PC-3 (cell line): ENCODE data around the gene CTTNBP2. TPM values are rescaled to one million over a fixed set of nuclear protein-coding genes. Genes with fewer than 3 reads are reported as not detected.

ENCODE experiments used
- ATAC-seq: fragments of 200-7000 bp; cut with Tn5 transposase; 2 replicates; pipeline ENCODE4 v1.9.1; 2020; ENCODE audit warnings: mild to moderate bottlenecking, moderate library complexity
- BruUV-seq: library from RNA; stranded (reverse); fragments of 400-500 nt; replicated peaks from 2 replicates; lab custom pipeline; 2021; lab: Mats Ljungman, UMichigan
- CTCF ChIA-PET: fragments of 300-600 bp; sonication (Branson Sonifier 250); formaldehyde crosslinking; loops from one replicate; lab custom pipeline; 2022; ENCODE audit warnings: antibody characterized with exemption; lab: Charles Lee
- POLR2A ChIA-PET: fragments of 300-600 bp; sonication (Branson Sonifier 250); formaldehyde crosslinking; loops from one replicate; lab custom pipeline; 2022; ENCODE audit warnings: antibody characterized with exemption; ENCODE audit not compliant: unreplicated experiment; lab: Charles Lee
- DNase-seq: peaks from one replicate; pipeline ENCODE4 v3.0.0-alpha.2; 2015
- H2AFZ ChIP-seq: fragments of 300-600 bp; sonication (generic); 2 replicates; pipeline ENCODE4 v1.6.0; 2016; ENCODE audit warnings: antibody characterized with exemption, low read length
- H3F3A ChIP-seq: fragments of 300-600 bp; sonication (generic); one replicate; pipeline ENCODE4 v1.6.0; 2017; ENCODE audit warnings: antibody characterized with exemption, low read length, control low read depth, mild to moderate bottlenecking; ENCODE audit not compliant: unreplicated experiment
- H3K27ac ChIP-seq: fragments of 300-600 bp; sonication (generic); 2 replicates; pipeline ENCODE4 v1.5.1; 2016; ENCODE audit warnings: mild to moderate bottlenecking, low read length
- H3K27me3 ChIP-seq: fragments of 300-600 bp; sonication (generic); 2 replicates; pipeline ENCODE4 v1.6.1; 2016; ENCODE audit warnings: low read length, mixed read lengths
- H3K36me3 ChIP-seq: fragments of 300-600 bp; sonication (generic); 2 replicates; pipeline ENCODE4 v1.6.1; 2016; ENCODE audit warnings: low read depth, mixed run types, low read length, mixed read lengths
- H3K4me1 ChIP-seq: fragments of 300-600 bp; sonication (generic); 2 replicates; pipeline ENCODE4 v1.5.1; 2016; ENCODE audit warnings: low read length; ENCODE audit not compliant: insufficient read depth
- H3K4me2 ChIP-seq: fragments of 300-600 bp; sonication (generic); 2 replicates; pipeline ENCODE4 v1.6.0; 2016; ENCODE audit warnings: low read length
- H3K4me3 ChIP-seq: fragments of 300-600 bp; sonication (generic); 2 replicates; pipeline ENCODE4 v1.5.1; 2016; ENCODE audit warnings: mild to moderate bottlenecking, low read length, mixed read lengths
- H3K79me2 ChIP-seq: fragments of 300-600 bp; sonication (generic); 2 replicates; pipeline ENCODE4 v1.6.1; 2017; ENCODE audit warnings: low read length, mixed read lengths
- H3K9ac ChIP-seq: fragments of 300-600 bp; sonication (generic); 2 replicates; pipeline ENCODE4 v1.6.0; 2016; ENCODE audit warnings: mild to moderate bottlenecking, low read length
- H3K9me2 ChIP-seq: fragments of 300-600 bp; sonication (generic); replicated peaks from 2 replicates; pipeline ENCODE4 v1.6.1; 2016; ENCODE audit warnings: mixed run types, low read length, mixed read lengths
- H3K9me3 ChIP-seq: fragments of 300-600 bp; sonication (generic); 2 replicates; pipeline ENCODE4 v1.6.1; 2016; ENCODE audit warnings: low read length, mixed read lengths
- H4K20me1 ChIP-seq: fragments of 300-600 bp; sonication (generic); 2 replicates; pipeline ENCODE4 v1.6.1; 2016; ENCODE audit warnings: low read length, mixed read lengths
- EZH2 ChIP-seq: fragments of 300-600 bp; sonication (generic); IDR thresholded peaks from one replicate; pipeline ENCODE4 v1.6.1; 2017; ENCODE audit warnings: antibody characterized with exemption, mild to moderate bottlenecking, low read length; ENCODE audit not compliant: unreplicated experiment
- EZH2phosphoT487 ChIP-seq: fragments of 300-600 bp; sonication (generic); IDR thresholded peaks from 2 replicates; pipeline ENCODE4 v1.6.1; 2018; ENCODE audit warnings: mild to moderate bottlenecking, antibody characterized with exemption, low read length, borderline replicate concordance
- intact Hi-C: fragments of 100-400 bp; cut with micrococcal nuclease; formaldehyde crosslinking; loops from 2 replicates; pipeline ENCODE4 v1.9.0; 2023
- total RNA-seq: library from RNA; depleted of rRNA; stranded (reverse); fragments of >200 nt; gene quantifications from 2 replicates; pipeline ENCODE4 v1.2.3, GENCODE V29; 2014
- TF ChIP-seq, protein P1 (sequence below): fragments of 300-600 bp; sonication (generic); conservative IDR thresholded peaks from 2 replicates; pipeline ENCODE4 v1.5.1; 2017; ENCODE audit warnings: antibody characterized with exemption, low read depth, mild to moderate bottlenecking, low read length

CTTNBP2 gene
- total RNA-seq, 1 experiment from 2014 or later, result 1.1 TPM

DNA sequence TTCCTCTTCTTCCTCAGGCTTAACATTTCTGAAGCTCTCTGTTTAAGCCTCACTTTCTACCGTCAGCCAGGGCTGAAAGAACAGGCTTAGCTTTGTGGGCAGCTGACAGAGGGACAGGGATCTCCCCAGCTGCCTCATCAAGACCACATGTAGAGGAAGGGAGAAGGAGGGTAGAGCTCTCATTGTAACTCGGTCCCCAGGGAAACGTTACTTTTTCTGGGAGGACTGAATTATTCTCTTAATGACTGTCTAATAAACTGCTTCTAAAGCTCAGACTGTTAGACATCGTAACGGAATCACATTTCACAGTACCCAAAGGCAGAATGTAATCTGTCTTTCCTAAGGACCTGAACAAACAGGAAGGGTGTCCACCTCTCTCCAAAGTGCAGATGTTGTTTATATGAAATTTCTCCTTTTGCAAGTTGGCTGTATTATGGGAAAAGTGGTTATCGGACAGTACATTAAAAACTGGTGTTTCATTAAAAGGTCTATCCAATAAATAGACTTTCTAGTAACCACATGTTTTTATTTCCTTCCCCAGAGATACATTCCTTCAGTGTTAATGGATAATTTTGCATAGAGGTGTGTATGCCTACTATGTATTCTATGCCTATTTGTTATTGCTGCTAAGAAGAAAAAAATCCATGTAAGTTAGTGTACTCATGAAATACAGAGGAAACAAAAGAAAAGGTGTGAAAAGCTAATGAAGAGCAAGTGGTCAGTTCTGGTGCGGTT is 144.2 kb downstream of the CTTNBP2 start:
- ChIA-PET POLR2A (no interaction called here), CTCF (interaction anchor here (0.5 kb wide), 1 partner anchor 465 kb away, joined by 5 read pairs; no protein-coding TSS in a partner anchor)
- no peak overlapping the region for H3K4me2 ChIP-seq
- H3K9me3 ChIP-seq, result no peaks in the 10 kb centered on the region
- TF ChIP-seq EZH2 (no peak), EZH2phosphoT487 (no peak)
- TF ChIP-seq, protein P1, sequence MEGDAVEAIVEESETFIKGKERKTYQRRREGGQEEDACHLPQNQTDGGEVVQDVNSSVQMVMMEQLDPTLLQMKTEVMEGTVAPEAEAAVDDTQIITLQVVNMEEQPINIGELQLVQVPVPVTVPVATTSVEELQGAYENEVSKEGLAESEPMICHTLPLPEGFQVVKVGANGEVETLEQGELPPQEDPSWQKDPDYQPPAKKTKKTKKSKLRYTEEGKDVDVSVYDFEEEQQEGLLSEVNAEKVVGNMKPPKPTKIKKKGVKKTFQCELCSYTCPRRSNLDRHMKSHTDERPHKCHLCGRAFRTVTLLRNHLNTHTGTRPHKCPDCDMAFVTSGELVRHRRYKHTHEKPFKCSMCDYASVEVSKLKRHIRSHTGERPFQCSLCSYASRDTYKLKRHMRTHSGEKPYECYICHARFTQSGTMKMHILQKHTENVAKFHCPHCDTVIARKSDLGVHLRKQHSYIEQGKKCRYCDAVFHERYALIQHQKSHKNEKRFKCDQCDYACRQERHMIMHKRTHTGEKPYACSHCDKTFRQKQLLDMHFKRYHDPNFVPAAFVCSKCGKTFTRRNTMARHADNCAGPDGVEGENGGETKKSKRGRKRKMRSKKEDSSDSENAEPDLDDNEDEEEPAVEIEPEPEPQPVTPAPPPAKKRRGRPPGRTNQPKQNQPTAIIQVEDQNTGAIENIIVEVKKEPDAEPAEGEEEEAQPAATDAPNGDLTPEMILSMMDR, result no peak
- intact Hi-C loops, result no loop called here
- no peaks in the 10 kb centered on the region for H3F3A ChIP-seq
- H3K27ac ChIP-seq, result no peak overlapping the region
- H3K27me3 ChIP-seq, result peaks cover 22% of the 10 kb centered on the region
- H2AFZ ChIP-seq, result no peak overlapping the region
- no peak for DNase-seq
- H3K9ac ChIP-seq, result no peak overlapping the region
- no TSS peak for BruUV-seq
- no peaks in the 10 kb centered on the region for H4K20me1 ChIP-seq
- ATAC-seq, result no peak
- H3K9me2 ChIP-seq, result no peaks in the 10 kb centered on the region
- no peaks in the 10 kb centered on the region for H3K79me2 ChIP-seq
- H3K4me3 ChIP-seq, result no peak overlapping the region
- no peaks in the 10 kb centered on the region for H3K4me1 ChIP-seq
- no peaks in the 10 kb centered on the region for H3K36me3 ChIP-seq

DNA sequence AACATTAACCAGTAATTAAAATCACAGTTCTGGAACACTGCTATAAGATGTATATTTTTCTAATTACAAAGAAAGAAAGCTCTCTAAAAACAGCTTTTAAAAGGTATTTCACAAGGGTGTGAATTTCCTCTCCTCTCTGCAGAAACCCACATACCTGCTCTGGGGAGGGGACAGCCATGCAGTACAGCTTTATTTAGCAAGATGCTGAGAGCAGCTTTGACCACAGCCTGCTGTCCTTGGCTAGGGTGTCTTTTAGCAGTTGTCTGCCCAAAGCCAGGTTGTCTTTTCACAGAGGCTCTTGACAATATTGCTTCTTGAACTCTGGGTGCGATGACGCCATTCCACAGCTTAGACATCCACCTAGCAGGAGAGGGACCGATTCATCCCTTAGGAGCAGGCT is 148.3 kb downstream of the CTTNBP2 start:
- Histone ChIP-seq H3K27ac (no peak overlapping the region), H3F3A (no peaks in the 10 kb centered on the region), H3K36me3 (no peaks in the 10 kb centered on the region), H3K4me3 (no peak overlapping the region), H3K27me3 (peaks cover 8% of the 10 kb centered on the region; the same call in 1 of the 2 replicates), H3K79me2 (no peaks in the 10 kb centered on the region), H3K4me1 (no peaks in the 10 kb centered on the region), H3K9me3 (no peaks in the 10 kb centered on the region), H3K4me2 (no peak overlapping the region), H2AFZ (no peak overlapping the region), H3K9ac (no peak overlapping the region), H4K20me1 (no peaks in the 10 kb centered on the region), H3K9me2 (no peaks in the 10 kb centered on the region)
- no peak for DNase-seq
- no TSS peak for BruUV-seq
- intact Hi-C loops, result no loop called here
- ChIA-PET CTCF (no interaction called here), POLR2A (no interaction called here)
- TF ChIP-seq, protein P1, result no peak
- TF ChIP-seq EZH2, result no peak
- no peak for TF ChIP-seq EZH2phosphoT487
- ATAC-seq, result no peak

DNA sequence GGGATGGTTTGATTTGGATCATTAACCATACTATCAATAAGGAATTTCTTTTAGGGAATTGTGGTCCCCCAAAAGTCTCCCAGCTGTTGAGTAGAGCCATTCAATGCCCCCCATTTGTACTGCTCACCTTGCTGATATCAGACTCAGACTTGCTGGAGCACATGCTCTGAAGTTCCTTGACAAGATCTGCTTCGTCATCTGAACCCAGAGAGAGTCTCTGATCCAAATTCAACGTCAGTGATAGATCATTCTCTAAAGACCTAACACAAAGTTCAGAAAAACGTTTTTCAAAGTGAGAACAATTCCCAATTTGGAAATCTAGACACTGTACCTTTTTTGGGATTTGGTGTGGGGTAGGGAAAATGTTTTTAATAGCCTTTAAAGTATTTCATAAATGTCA is 153.9 kb downstream of the CTTNBP2 start:
- no peak overlapping the region for H2AFZ ChIP-seq
- H4K20me1 ChIP-seq, result no peaks in the 10 kb centered on the region
- no peaks in the 10 kb centered on the region for H3K9me3 ChIP-seq
- H3K9me2 ChIP-seq, result no peaks in the 10 kb centered on the region
- no peak overlapping the region for H3K4me3 ChIP-seq
- no peaks in the 10 kb centered on the region for H3F3A ChIP-seq
- no TSS peak for BruUV-seq
- intact Hi-C loops, result no loop called here
- H3K79me2 ChIP-seq, result no peaks in the 10 kb centered on the region
- TF ChIP-seq EZH2phosphoT487, result no peak
- no peak for TF ChIP-seq EZH2
- H3K36me3 ChIP-seq, result no peaks in the 10 kb centered on the region
- no peak overlapping the region for H3K4me2 ChIP-seq
- DNase-seq (no peak), ATAC-seq (no peak)
- H3K4me1 ChIP-seq, result no peaks in the 10 kb centered on the region
- peaks cover 2% of the 10 kb centered on the region; the same call in 1 of the 2 replicates for H3K27me3 ChIP-seq
- POLR2A ChIA-PET, result no interaction called here
- H3K9ac ChIP-seq, result no peak overlapping the region
- no peak overlapping the region for H3K27ac ChIP-seq
- CTCF ChIA-PET, result no interaction called here
